ENCODE measurements around the gene SFT2D2.

Gene SFT2D2

DNA sequence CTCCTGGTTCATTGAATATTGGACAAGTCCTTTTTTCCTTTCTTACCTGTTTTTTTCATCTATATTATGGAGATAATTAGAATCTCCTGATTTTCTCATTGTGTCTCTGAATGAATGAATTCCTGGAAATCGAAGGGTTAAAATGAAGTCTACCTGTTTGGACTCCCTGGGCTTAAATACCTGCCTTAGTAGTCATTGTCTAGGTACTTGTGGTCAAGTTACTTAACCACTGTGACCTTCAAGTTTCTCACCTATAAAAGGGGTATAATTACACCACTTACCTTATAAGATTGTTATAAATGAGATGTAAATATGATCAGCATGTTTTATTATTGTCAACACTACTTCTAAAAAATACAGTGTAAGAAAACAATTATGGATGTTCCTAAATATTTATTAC, 45.8 kb downstream of the SFT2D2 start:
- no peak for DNase-seq

DNA sequence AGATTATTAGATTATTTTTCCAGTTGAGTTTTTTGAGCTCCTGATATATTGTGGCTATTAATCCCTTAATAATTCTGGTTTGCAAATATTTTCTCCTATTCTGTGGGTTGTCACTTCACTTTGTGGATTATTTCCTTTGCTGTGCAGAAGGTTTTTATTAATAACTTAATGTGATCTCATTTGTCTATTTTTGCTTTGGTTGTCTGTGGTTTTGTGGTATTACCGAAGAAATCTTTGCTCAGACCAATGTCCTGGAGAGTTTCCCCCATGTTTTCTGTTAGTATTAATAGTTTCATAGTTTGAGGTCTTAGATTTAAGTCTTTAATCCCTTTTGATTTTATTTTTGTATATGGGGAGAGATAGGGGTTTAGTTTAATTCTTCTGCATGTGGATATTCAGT, 47.8 kb downstream of the SFT2D2 start:
- DNase-seq: no peak

DNA sequence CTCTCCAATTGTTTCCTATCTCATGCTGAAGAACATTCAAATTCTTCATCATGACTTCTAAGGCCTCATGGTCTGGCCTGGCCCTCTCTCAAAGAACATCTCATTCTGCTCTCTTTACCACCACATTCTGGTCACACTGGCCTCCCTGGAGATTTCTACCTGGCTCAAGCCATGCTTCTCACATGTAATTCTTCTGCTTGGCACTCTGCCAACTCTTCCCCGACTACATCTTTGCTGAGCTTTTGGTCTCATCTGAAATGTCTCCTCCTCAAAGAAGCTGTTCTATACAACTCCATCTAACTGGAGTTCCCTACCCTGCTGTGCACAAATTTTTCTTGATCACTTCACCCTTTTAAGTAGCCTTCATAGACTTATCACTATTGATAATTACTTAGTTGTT, 53.4 kb downstream of the SFT2D2 start:
- no peak for DNase-seq

DNA sequence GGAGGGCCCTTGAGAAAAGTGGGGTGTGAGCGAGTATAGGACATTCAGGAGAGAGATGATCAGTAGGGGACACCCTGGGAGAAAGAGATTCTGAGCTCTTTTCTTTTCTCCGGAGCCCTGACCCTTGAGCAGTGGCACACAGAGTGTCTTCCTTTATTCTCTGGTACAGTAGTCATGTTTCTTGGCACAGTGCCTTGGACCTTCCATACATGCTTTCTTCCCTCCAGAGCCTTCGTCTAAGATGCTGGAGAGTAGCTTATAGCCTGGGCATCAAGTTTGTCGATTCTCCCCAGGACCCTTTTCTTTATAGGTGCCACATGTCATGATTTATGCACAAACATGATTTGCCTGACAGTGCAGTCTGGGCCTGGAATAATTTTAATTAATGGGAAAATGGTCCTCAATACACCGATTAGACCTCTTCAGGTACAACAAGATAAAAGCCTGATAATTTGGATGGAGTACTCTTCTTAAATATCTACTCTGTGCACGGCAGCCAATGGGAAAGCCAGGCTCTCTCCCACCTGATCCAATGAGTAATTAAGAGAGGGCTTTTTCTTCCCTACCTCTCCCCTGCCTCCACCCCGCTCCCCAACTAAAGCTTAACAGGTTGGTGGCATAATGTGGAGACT, 54.6 kb downstream of the SFT2D2 start, which contains the start of gene TBX19:
Gene TBX19, plus strand, starts transcription at position 582 of the 632 bp plus-strand sequence. CDS start 214 bp downstream, outside the sequence.
- DNase-seq: no peak

DNA sequence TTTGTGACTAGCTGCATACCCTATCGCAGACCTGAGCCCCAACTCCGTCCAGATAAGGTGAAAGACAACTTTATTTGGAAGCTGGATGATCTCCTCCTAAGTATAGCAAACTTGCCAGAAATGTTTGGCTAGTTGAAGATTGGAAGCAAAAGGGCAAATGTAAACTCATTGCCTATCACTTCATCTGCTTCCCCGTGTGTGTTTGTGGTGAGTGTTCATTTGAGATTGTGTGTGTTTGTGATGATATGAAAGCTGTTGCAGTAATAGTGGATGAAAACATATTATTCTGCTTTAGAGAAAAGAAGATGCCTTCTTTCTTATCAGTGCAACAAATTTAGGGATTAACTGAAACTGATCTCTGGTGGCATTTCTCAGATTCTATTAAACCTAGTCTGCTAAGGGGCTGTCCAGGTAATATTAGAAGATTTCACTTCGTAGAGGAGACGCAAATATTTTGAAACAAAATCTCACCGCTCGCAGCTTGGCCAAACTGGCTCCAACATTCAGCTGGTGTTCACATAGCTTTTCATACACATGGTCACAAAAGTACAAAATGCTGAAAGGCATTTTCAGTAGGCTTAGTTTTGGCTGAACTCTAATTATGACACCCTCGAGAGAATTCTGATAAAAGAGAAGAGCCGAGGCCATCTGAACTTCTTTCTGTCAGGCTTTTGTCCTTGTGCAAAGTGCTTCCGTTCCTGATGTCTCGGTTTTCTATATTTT, 56.0 kb downstream of the SFT2D2 start:
- DNase-seq: no peak

DNA sequence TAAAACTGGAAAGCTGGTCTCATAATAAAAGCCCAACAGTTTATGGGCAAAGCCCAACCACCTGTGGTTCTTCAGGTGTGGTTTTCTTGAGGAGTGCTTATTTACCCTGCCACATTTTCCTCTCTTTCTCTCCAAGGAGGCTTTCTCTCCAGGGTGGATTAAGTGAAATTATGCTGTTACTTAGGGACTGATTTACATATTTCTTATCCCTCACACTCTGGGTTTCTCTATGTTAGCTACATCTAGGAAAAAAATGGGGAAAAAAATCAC, 59.7 kb downstream of the SFT2D2 start:
- no peak for DNase-seq

DNA sequence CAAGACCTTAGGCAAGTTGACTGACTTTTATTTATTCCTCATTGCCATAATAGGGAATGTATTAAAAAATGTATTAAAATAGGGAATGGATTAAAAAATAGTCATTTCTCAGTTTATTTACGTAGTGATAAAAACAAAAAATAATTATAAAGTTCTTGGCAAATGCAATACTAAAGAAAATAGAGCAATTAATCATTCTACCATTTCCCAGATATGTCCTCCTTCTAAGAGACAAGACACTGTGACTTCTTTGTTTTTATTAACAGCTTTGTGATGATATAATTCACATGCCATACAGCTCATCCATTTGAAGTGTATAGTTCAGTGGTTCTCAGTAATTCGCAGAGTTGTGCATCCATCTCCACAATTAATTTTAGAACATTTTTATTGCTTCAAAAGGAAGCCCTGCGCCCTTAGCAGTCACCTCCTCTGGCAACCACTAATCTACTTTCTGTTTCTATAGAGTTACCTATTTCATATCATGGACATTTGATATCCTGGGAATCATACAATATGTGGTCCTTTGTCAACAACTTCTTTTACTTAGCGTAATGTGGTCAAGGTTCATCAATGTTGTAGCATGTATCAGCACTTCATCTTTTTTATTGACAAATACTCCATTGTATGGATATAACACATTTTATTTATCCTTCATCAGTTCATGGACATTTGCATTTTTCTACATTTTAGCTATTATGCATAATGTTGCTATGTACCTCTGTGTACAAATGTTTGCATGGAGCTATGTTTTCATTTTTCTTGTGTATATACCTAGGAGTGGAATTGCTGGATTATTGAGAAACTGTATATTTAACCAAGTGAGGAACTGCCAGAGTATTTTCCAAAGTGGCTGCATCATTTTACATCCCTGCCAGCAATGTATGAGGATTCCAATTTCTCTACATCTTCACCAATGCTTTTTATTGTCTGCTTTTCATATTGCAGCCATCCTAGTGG, 60.4 kb downstream of the SFT2D2 start:
- no peak for DNase-seq

DNA sequence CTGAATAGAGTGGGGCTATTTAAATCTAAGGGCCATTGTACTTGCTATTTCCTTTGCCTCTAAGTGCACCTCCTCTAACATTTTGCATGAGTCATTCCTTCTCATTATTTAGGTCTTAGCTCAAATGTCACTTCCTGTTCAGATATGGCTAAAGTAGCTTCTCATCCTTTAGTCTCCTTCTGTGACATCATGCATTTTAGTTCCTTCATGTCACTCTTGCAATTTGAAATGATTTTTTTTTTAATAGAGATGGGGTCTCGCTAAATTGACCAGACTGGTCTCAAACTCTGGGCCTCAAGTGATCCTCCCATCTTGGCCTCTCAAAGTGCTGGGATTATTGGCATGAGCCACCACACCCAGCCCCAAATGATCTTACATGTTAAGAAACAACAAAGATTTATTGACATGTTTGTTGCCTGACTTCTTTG, 61.4 kb downstream of the SFT2D2 start:
- DNase-seq: no peak

DNA sequence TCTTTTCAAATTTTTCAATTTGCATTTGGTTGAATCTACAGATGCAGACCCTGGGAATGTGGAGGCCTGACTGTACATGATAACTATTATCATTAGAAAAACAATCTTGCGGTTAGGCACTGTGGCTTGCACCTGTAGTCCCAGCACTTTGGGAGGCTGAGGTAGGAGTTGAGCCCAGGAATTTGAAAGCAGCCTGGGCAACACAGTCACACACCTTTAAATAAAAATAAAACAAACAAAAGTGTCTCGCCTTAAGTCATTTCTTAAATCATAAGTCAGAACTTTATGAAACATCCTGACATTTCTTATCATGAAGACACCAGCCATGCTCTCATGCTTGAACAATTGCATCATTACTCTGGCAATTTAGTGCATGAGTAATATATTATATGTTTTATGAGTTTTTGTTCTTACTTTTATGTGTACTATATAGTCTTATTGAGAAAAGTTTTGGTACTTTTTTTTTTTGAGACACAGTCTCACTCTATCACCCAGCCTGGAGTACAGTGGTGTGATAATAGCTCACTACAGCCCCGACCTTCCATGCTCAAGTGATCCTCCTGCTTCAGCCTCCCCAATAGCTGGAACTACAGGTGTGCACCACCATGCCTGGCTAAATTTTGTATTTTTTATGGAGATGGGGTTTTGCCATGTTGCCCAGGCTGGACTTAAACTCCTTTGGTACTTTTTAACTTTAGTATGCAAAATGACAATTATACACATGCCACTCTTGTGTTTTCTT, 62.7 kb downstream of the SFT2D2 start:
- DNase-seq: no peak

DNA sequence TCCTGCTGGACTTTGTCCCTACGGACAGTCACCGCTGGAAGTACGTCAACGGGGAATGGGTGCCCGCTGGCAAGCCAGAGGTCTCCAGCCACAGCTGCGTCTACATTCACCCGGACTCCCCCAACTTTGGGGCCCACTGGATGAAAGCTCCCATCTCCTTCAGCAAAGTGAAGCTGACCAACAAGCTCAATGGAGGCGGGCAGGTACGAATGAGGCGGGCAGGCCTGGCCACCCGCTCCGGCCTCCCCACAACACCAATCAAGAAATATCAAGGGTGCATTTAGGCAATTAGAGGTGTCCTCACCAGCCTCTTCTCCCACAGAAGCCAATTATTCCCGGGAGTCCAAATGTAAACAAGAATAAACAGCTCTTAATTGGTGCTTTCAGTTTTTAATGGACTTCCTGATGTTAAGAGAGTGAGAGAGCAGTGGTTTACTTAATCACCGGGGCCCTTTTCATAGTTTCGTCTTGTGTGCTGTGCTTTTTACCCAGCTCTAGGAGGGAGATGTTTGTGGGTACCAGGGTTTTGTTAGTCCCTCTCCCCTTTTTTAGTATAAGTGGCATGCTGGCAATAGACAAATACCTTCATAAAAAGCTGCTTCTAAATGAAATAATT, 65.5 kb downstream of the SFT2D2 start:
- DNase-seq: no peak

DNA sequence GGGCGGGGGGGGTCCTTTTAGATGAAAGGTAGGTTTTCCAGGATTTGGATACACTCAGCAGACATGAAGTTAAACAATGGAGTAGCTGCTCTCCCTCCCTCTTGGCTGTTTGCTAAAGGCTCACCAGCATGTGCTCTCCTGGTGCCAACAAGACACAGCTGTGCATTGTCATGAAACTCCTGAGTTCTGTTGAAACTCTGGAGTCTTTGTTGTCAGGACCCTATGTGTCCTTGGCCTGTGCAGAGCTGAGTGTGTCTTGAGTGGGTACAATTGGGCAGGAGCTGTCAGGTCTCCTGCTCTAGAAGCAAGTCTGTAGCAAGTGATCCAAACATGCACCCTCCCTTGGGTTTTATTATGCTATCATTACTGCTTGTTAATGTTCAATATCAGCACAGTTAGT, 67.6 kb downstream of the SFT2D2 start:
- DNase-seq: no peak

DNA sequence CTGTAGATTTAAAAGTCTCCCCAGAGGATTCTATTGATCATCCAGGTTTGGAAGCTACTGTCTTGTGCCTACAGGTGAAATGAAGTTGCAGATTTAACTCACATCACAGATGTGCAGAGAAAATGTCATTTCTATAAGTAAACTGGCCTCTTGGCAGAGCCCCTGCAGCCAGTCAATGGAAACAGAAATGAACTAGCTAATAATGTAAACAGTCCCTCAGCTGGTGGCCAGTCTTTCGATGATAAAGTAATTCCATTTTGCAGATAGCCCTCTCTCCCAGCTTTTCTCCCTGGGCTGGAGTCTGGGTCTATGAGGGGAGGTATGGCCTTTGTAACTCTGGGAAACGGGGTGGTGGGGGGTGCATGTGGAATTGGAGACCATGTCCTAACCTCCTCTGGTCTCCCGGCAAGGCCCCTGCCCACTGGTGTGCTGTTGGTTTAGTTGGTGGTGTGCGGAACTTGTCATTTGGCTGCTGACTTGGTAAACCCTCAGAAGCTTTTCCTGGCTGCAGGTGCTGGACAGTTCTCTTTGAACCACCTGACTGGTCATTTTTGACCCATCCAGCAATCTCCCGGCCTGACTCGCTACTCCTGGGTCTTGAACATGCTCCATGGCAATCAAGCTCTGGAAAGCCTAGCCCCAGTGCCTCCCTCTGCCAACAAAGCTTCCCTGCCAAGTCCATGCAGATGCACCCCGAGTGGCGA, 69.8 kb downstream of the SFT2D2 start:
- no peak for DNase-seq

DNA sequence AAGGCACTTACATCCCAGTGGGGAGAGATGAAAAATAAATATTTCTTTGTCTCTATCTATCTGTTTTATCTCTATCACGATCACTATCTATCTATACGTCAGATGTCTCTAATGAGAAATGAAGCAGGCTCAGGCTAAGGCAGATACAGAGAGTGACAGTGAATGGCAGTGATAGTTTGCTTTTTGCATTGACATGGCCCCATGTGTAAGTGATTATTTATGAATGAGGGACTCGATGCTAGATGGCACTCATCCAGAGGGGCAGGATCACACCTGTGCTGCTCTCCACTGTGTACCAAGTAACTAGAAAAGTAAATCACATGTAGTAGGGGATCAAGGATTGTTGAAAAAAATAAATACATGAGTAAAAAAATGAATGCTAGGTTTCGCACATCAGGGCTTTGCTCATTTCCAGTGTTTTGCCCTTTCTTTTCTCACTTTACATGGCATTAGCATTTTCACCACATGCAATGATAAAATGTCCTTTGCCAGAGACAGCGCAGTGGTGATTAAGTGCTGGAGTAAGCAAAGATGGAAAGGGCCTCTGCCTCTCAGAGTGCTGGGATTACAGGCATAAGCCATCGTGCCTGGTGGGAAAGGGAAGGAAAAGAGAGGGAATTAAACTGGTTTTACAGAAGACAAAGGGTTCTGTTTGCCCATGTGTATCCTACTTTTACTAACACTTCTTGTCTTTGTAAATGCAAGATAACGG, 71.4 kb downstream of the SFT2D2 start:
- no peak for DNase-seq

DNA sequence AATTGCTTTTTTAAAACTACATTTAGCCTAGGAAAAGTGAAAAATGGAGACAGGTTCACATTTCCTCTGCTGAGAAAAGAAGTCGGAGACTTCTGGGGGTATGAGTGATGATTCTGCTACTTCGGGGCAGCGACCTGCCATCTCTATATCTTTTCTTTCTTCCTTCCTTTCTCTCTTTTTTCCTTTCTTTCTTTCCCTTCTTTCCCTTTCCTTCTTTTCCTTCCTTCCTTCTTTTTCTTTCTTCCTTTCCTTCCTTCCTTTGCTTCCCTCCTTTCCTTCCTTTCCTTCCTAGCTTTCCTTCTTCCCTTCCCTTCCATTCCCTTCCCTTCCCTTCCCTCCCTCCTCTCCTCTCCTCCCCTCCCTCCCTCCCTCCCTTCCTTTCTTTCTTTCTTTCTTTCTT, 72.6 kb downstream of the SFT2D2 start:
- no peak for DNase-seq

DNA sequence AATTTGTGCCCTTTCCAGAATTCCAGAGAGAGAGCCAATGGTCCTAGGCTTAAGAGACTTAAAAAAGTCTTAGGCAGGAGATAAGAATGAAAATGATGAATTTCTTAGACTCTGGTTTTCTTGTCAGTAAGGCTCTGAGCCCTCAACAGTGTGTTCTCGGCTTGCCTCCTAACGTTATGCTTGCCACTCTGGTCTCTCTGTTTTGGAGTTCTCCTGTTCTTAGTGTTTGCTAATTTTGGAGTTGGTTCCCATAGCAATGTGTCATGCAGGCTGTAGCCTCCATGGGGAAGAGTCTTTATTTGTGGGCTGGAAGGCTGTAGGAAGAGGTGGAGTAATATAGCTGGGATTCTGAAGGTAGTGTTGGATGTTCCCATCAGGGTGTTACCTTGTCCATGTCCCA, 74.8 kb downstream of the SFT2D2 start:
- DNase-seq: no peak

DNA sequence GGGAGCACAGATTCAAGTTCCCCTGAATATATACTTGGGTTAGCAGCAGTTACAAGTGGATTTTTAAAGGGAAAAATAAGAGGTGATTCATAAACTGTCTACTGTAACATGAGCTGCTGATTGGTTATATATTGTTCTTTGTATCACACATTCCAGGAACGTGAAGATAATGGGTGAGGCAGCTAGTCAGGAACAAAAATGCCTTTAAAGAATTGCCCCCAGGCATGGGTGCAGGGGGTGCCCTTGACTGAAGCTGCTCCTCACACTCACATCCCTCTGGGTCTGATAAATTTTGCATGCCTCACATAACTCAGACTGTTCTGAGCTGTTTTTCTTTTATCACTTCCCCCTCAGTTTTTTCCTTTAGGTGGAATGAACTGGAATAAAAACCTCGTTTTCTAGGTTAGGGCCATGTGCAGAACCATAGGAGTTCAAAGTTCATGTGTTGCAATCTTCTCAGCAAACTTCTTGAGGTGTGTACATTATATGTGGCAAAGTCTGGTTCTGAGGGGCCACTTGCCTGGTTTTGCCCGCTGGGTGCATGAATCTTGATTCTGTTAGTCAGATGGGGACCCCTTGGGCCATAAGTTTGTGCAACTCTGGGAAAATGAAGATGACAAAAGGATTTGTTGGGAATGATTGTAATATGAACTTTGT, 76.0 kb downstream of the SFT2D2 start:
- no peak for DNase-seq

All from activated CD4-positive, alpha-beta T cell treated with anti-CD3 and anti-CD28 coated beads for 4 hours (primary cell).